Testis (tissue), 2 donors: Measurements from ENCODE around the gene CDH23.

Source experiments
- CTCF ChIP-seq, 3 experiments: fragments of 450-650 bp in 2 of 3; fragments of 200-600 bp in 1 of 3; sonication (generic) in 1 of 3; IDR thresholded peaks; one replicate each; pipeline ENCODE4 v1.5.1; 2016 to 2019; ENCODE audit warnings: antibody characterized with exemption in 3 of 3, mild to moderate bottlenecking in 2 of 3, moderate library complexity in 1 of 3
- POLR2A ChIP-seq: fragments of 450-650 bp; IDR thresholded peaks from one replicate; pipeline ENCODE4 v1.6.1; 2017; ENCODE audit warnings: antibody characterized with exemption, mild to moderate bottlenecking, moderate library complexity

- no peak for TF ChIP-seq CTCF (IDR thresholded peaks at IDR 0.05)
- TF ChIP-seq POLR2A, result no peak
These were observed 5.3 kb downstream of the CDH23 start for GRCh38 chr10:71402005-71402404.
